ENCODE data around the gene REST.

DNA sequence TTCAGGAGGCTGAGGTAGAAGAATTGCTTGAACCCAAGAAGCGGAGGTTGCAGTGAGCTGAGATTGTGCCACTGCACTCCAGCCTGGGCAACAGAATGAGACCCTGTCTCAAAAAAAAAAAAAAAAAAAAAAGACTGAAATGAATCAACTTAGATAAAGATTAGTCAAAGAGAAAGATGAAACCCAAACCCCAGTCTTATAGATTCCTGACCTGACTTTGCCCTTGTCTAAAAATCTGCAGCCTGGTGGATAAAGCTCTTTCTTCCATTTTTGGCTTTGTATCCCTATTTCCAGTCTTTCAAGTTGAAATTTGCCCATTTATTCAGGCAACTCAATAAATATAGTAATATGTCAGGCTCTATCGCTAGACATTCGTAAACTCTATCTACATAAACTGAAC is 46.9 kb upstream of the REST start:
- TF ChIP-seq CTCF (optimal IDR thresholded peaks at IDR 0.05 in 1 of 3, IDR thresholded peaks at IDR 0.05 in 1 of 3, conservative IDR thresholded peaks at IDR 0.05 in 1 of 3; ENCODE audit: extremely low read depth in 1 of 3, insufficient read depth in 2 of 3, low read length in 3 of 3) = no peak
- TF ChIP-seq EZH2 (IDR thresholded peaks at IDR 0.05; ENCODE audit: low read length) = no peak

All from keratinocyte (primary cell).